HPDE6-E6E7 (cell line): Measurements from ENCODE around the gene LRIF1.
"Not testable (repeated sequence)": the region's sequence is repeated elsewhere in the genome, so short reads cannot be mapped to it uniquely, and the experiment has no call there.

Experiments used
- DNase-seq: peaks from one replicate; pipeline ENCODE4 v3.0.0; 2011; ENCODE audit warnings: missing footprints; ENCODE audit errors: extremely low spot score

The LRIF1 gene

GRCh38 chr1:110951161-110951560 lies 12.6 kb downstream of the LRIF1 start:
- DNase-seq: no peak

- no peak for DNase-seq
Measured at GRCh38 chr1:110948038-110948810, 15.5 kb downstream of the LRIF1 start.

GRCh38 chr1:110945626-110946025 lies 18.1 kb downstream of the LRIF1 start:
- DNase-seq: no peak

GRCh38 chr1:110944806-110945205 lies 18.9 kb downstream of the LRIF1 start:
- DNase-seq: no peak

- DNase-seq: no peak
Measured at GRCh38 chr1:110936567-110936966, 27.2 kb downstream of the LRIF1 start.

GRCh38 chr1:110931097-110931496 lies 32.6 kb downstream of the LRIF1 start:
- DNase-seq: not testable (repeated sequence)

GRCh38 chr1:110928904-110929303 lies 34.8 kb downstream of the LRIF1 start:
- DNase-seq: no peak

GRCh38 chr1:110928191-110928590 lies 35.5 kb downstream of the LRIF1 start:
- no peak for DNase-seq

GRCh38 chr1:110927484-110928075 lies 36.1 kb downstream of the LRIF1 start:
- peak; percentile 13 for DNase-seq

GRCh38 chr1:110921953-110922352 lies 41.8 kb downstream of the LRIF1 start:
- no peak for DNase-seq

GRCh38 chr1:110918016-110918415 lies 45.7 kb downstream of the LRIF1 start:
- DNase-seq: no peak

- DNase-seq: peak; percentile 45
Measured at GRCh38 chr1:110916669-110917306, 46.9 kb downstream of the LRIF1 start.

GRCh38 chr1:110916274-110916668 lies 47.5 kb downstream of the LRIF1 start:
- no peak for DNase-seq

GRCh38 chr1:110915804-110916203 lies 47.9 kb downstream of the LRIF1 start:
- DNase-seq: no peak

GRCh38 chr1:110914676-110915075 lies 49.0 kb downstream of the LRIF1 start:
- no peak for DNase-seq

GRCh38 chr1:110912784-110913183 lies 50.9 kb downstream of the LRIF1 start:
- DNase-seq: no peak

GRCh38 chr1:110903853-110904500 lies 59.7 kb downstream of the LRIF1 start:
- DNase-seq: no peak

- no peak for DNase-seq
Measured at GRCh38 chr1:110902820-110903463, 60.8 kb downstream of the LRIF1 start.

GRCh38 chr1:110899458-110899843 lies 64.3 kb downstream of the LRIF1 start:
- DNase-seq: no peak

GRCh38 chr1:110898734-110899457 lies 64.8 kb downstream of the LRIF1 start:
- no peak for DNase-seq

- DNase-seq: no peak
Measured at GRCh38 chr1:110897681-110898080, 66.0 kb downstream of the LRIF1 start.
